ENCODE measurements around the gene KCNG2.
A peak's percentile ranks its signal among the peaks of the same experiment; 100 is the strongest.

The KCNG2 gene

DNA sequence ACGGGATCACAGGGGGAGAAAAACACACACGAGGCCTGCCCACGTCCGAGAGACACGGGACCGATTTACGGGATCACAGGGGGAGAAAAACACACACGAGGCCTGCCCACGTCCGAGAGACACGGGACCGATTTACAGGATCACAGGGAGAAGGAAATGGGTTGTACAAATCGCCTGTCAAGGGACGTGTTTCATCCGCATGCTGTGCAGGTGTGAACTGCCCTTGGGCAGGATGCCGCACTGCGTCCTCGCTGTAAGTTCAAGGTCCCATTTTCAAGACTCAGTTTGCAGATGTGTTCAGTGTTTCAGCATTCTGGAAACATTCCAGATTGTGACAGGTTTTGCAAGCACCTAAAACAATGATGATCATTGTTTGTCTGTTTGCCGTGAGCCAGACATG lies 2.3 kb upstream of the KCNG2 start:
- Mint-ChIP-seq H3K36me3 (no peaks in the 10 kb centered on the region), H3K4me1 (peaks cover 36 to 49% of the 10 kb centered on the region in 2 donors), H3K27ac (no peak overlapping the region), H3K27me3 (peaks cover 58 to 63% of the 10 kb centered on the region in 2 donors), H3K4me3 (no peak overlapping the region), H3K9me3 (peaks cover 0 to 1% of the 10 kb centered on the region in 2 donors)
- ATAC-seq (replicated peaks) (no peak), DNase-seq (no peak)

DNA sequence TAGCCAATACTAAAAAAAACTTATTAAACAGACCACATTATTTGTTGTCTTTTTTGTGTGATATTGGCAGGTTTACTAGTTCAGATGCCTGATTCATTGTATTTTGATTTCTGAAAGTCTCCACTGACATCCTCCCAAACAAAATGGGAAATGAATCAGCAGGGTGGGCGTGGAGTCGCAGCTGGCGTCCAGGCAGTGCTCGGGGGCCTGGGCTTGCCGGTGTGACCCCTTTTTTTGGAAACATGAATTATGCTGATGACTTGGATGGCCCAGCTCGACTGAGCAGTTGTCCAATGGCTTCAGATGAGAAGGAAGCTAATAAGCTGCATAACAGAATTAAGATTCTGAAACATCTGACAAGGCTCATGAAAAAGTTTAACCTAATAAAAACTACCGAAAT lies 1.7 kb upstream of the KCNG2 start:
- H3K4me1 Mint-ChIP-seq: peaks cover 34 to 43% of the 10 kb centered on the region in 2 donors
- peaks cover 0 to 1% of the 10 kb centered on the region in 2 donors for H3K9me3 Mint-ChIP-seq
- ATAC-seq (replicated peaks) (no peak), DNase-seq (no peak)
- H3K27me3 Mint-ChIP-seq: peaks cover 52 to 57% of the 10 kb centered on the region in 2 donors
- no peak overlapping the region for H3K27ac Mint-ChIP-seq
- H3K36me3 Mint-ChIP-seq: no peaks in the 10 kb centered on the region
- H3K4me3 Mint-ChIP-seq: no peak overlapping the region

- Mint-ChIP-seq H3K36me3 (no peaks in the 10 kb centered on the region), H3K27ac (peak overlapping the region; percentile 43), H3K9me3 (peaks cover 0 to 1% of the 10 kb centered on the region in 2 donors), H3K4me1 (peaks cover 26 to 36% of the 10 kb centered on the region in 2 donors), H3K4me3 (peak overlapping the region; percentile 68 to 74), H3K27me3 (peaks cover 50% of the 10 kb centered on the region in 2 donors)
- DNase-seq (no peak), ATAC-seq (replicated peaks) (no peak)
Observed at GRCh38 chr18:79796531-79797405, 970 bp upstream of the KCNG2 start.

- DNase-seq (no peak), ATAC-seq (replicated peaks) (no peak)
- Mint-ChIP-seq H3K27ac (no peak overlapping the region), H3K36me3 (no peaks in the 10 kb centered on the region), H3K9me3 (no peaks in the 10 kb centered on the region), H3K4me1 (peaks cover 16 to 20% of the 10 kb centered on the region in 2 donors), H3K4me3 (peak overlapping the region; percentile 66 to 70), H3K27me3 (peaks cover 43 to 44% of the 10 kb centered on the region in 2 donors)
Observed at GRCh38 chr18:79798346-79798998, 734 bp downstream of the KCNG2 start.

DNA sequence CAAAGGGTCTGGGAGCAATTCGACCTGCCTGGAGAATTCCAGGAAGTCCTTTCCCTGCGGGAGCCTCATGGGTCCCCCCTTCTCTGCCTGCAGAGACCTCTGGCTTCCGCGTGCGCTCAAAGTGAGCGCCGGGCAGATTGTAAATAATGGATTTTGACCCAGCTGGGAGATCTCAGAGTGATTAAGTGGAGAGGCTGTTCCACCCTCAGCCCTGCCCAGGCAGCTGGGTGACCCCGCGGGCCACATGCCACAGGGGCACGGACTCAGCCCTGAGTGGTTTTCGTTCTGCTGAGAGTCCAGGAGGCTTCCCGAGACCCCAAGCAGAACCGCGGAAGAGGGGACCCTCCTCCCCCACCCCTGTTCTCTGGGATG lies 1.2 kb downstream of the KCNG2 start:
- H3K4me1 Mint-ChIP-seq: peaks cover 16 to 20% of the 10 kb centered on the region in 2 donors
- no peaks in the 10 kb centered on the region for H3K36me3 Mint-ChIP-seq
- H3K27me3 Mint-ChIP-seq: peaks cover 43% of the 10 kb centered on the region in 2 donors
- no peaks in the 10 kb centered on the region for H3K9me3 Mint-ChIP-seq
- DNase-seq (no peak), ATAC-seq (replicated peaks) (no peak)
- H3K27ac Mint-ChIP-seq: no peak overlapping the region
- peak overlapping the region; percentile 66 to 70 for H3K4me3 Mint-ChIP-seq

GRCh38 chr18:79799619-79800370 lies 2.1 kb downstream of the KCNG2 start:
- DNase-seq (peak; percentile 32), ATAC-seq (replicated peaks) (peak; percentile 70 to 72)
- Mint-ChIP-seq H3K36me3 (no peaks in the 10 kb centered on the region), H3K4me3 (peak overlapping the region; percentile 66 to 70), H3K27ac (peak overlapping the region; percentile 86), H3K27me3 (peaks cover 35 to 39% of the 10 kb centered on the region in 2 donors), H3K4me1 (peaks cover 16 to 20% of the 10 kb centered on the region in 2 donors), H3K9me3 (no peaks in the 10 kb centered on the region)

- no peak overlapping the region for H3K4me3 Mint-ChIP-seq
- H3K27ac Mint-ChIP-seq: no peak overlapping the region
Observed at GRCh38 chr18:79800371-79801180, 2.8 kb downstream of the KCNG2 start.

GRCh38 chr18:79801217-79801616 lies 3.5 kb downstream of the KCNG2 start:
- DNase-seq (no peak), ATAC-seq (replicated peaks) (no peak)
- Mint-ChIP-seq H3K9me3 (no peaks in the 10 kb centered on the region), H3K4me1 (peaks cover 20 to 28% of the 10 kb centered on the region in 2 donors), H3K27me3 (peaks cover 28 to 32% of the 10 kb centered on the region in 2 donors), H3K4me3 (no peak overlapping the region), H3K36me3 (no peaks in the 10 kb centered on the region), H3K27ac (no peak overlapping the region)

More at GRCh38 chr18:79800371-79801180, 2.8 kb downstream of the KCNG2 start:
- no peak for DNase-seq
- Mint-ChIP-seq H3K9me3 (no peaks in the 10 kb centered on the region), H3K4me1 (peaks cover 18 to 24% of the 10 kb centered on the region in 2 donors), H3K36me3 (no peaks in the 10 kb centered on the region), H3K27me3 (peaks cover 29 to 33% of the 10 kb centered on the region in 2 donors)
- no peak for ATAC-seq (replicated peaks)

DNA sequence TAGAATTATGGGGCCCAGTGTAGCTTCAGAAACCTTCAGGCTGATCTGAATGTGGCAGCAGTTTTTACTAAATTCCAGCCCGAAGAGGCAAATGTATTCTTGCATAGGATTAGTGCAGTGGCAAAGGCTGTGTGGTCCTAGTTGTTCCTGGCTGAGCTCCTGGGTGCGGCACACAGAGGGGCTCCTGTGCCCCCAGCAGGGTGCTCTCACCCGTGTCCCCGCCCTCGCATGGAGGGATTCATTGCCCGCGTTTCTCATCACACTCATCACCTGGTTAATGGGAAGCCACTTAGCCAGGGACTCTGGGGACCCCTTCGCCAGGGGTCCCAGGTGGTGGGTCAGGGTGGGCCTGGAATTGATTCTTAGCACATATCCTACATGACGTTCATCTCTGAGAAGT lies 3.9 kb downstream of the KCNG2 start:
- no peak overlapping the region for H3K27ac Mint-ChIP-seq
- no peak for ATAC-seq (replicated peaks)
- H3K9me3 Mint-ChIP-seq: no peaks in the 10 kb centered on the region
- no peak for DNase-seq
- H3K36me3 Mint-ChIP-seq: no peaks in the 10 kb centered on the region
- no peak overlapping the region for H3K4me3 Mint-ChIP-seq
- peaks cover 20 to 28% of the 10 kb centered on the region in 2 donors for H3K4me1 Mint-ChIP-seq
- peaks cover 24 to 27% of the 10 kb centered on the region in 2 donors for H3K27me3 Mint-ChIP-seq

DNA sequence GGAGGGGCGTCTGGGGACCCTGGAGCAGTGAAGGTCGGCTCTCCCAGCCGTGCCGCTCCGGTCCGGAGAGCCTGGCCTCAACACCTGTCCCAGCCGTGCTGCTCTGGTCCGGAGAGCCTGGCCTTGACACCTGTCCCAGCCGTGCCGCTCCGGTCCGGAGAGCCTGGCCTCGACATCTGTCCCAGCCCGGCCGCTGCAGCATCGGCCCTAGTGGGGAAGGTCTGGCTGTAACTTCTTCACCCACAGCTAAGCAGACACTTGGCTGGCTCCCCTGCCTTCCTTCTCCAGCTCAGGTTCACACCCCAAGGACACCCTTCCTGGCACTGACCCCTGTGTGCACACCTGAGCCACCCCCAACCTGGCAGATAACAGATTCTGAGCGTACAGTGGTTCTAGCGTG lies 4.6 kb downstream of the KCNG2 start:
- H3K4me1 Mint-ChIP-seq: peaks cover 18 to 26% of the 10 kb centered on the region in 2 donors
- H3K4me3 Mint-ChIP-seq: no peak overlapping the region
- no peaks in the 10 kb centered on the region for H3K36me3 Mint-ChIP-seq
- peak overlapping the region; percentile 42 for H3K27ac Mint-ChIP-seq
- ATAC-seq (replicated peaks): no peak
- DNase-seq: no peak
- no peaks in the 10 kb centered on the region for H3K9me3 Mint-ChIP-seq
- H3K27me3 Mint-ChIP-seq: peaks cover 21 to 22% of the 10 kb centered on the region in 2 donors

- Mint-ChIP-seq H3K27me3 (peaks cover 17 to 18% of the 10 kb centered on the region in 2 donors), H3K27ac (no peak overlapping the region), H3K36me3 (no peaks in the 10 kb centered on the region), H3K4me3 (no peak overlapping the region), H3K4me1 (peaks cover 16 to 22% of the 10 kb centered on the region in 2 donors), H3K9me3 (no peaks in the 10 kb centered on the region)
- DNase-seq (no peak), ATAC-seq (replicated peaks) (no peak)
Observed at GRCh38 chr18:79803611-79804051, 5.9 kb downstream of the KCNG2 start.

- DNase-seq: no peak
- H3K4me3 Mint-ChIP-seq: no peak overlapping the region
- H3K4me1 Mint-ChIP-seq: peaks cover 13 to 17% of the 10 kb centered on the region in 2 donors
- H3K36me3 Mint-ChIP-seq: no peaks in the 10 kb centered on the region
- no peak overlapping the region for H3K27ac Mint-ChIP-seq
- ATAC-seq (replicated peaks): no peak
- peaks cover 11 to 14% of the 10 kb centered on the region in 2 donors for H3K27me3 Mint-ChIP-seq
- H3K9me3 Mint-ChIP-seq: no peaks in the 10 kb centered on the region
Observed at GRCh38 chr18:79804130-79804787, 6.5 kb downstream of the KCNG2 start.

- no peak overlapping the region for H3K4me3 Mint-ChIP-seq
- DNase-seq: no peak
- no peak overlapping the region for H3K27ac Mint-ChIP-seq
- no peaks in the 10 kb centered on the region for H3K36me3 Mint-ChIP-seq
- H3K27me3 Mint-ChIP-seq: peaks cover under 1 to 4% of the 10 kb centered on the region in 2 donors
- H3K9me3 Mint-ChIP-seq: no peaks in the 10 kb centered on the region
- peak; percentile 65 to 82 for ATAC-seq (replicated peaks)
- peaks cover 4 to 8% of the 10 kb centered on the region in 2 donors for H3K4me1 Mint-ChIP-seq
Observed at GRCh38 chr18:79805211-79805887, 7.6 kb downstream of the KCNG2 start.
